GM12878 (cell line): Measurements from ENCODE around the gene GRIA4. TPM values are rescaled to one million over a fixed set of nuclear protein-coding genes. Genes with fewer than 3 reads are reported as not detected.

ENCODE experiments used
- CREB1 ChIP-seq: IDR thresholded peaks from 2 replicates; pipeline ENCODE4 v1.6.1; 2012; ENCODE audit warnings: low read depth, mild to moderate bottlenecking, inconsistent platforms
- DPF2 ChIP-seq: fragments of 450-650 bp; IDR thresholded peaks from 2 replicates; pipeline ENCODE4 v1.6.1; 2017; ENCODE audit warnings: mild to moderate bottlenecking
- EED ChIP-seq: sonication (generic); IDR thresholded peaks from 2 replicates; pipeline ENCODE4 v1.6.1; 2016; ENCODE audit warnings: antibody characterized with exemption, low read depth
- FOXK2 ChIP-seq: fragments of 450-650 bp; IDR thresholded peaks from 2 replicates; pipeline ENCODE4 v1.6.1; 2017; ENCODE audit warnings: mild to moderate bottlenecking, moderate library complexity
- GATAD2B ChIP-seq: fragments of 450-650 bp; conservative IDR thresholded peaks from 2 replicates; pipeline ENCODE4 v1.6.1; 2017; ENCODE audit warnings: low read depth, mild to moderate bottlenecking, moderate library complexity
- MTA2 ChIP-seq: fragments of 450-650 bp; IDR thresholded peaks from 2 replicates; pipeline ENCODE4 v1.6.1; 2016; ENCODE audit warnings: low read depth, mild to moderate bottlenecking, moderate library complexity
- NBN ChIP-seq: fragments of 450-650 bp; IDR thresholded peaks from 2 replicates; pipeline ENCODE4 v1.6.1; 2016
- NFXL1 ChIP-seq: fragments of 450-650 bp; IDR thresholded peaks from 2 replicates; pipeline ENCODE4 v1.6.1; 2017; ENCODE audit warnings: antibody characterized with exemption, mild to moderate bottlenecking, borderline replicate concordance
- NFYB ChIP-seq: IDR thresholded peaks from 2 replicates; pipeline ENCODE4 v1.6.1; 2011; ENCODE audit warnings: low read depth, mild to moderate bottlenecking, low read length, improper control_type of control experiment, moderate library complexity; ENCODE audit not compliant: insufficient read depth
- POLR2AphosphoS2 ChIP-seq: IDR thresholded peaks from 2 replicates; pipeline ENCODE4 v1.6.1; 2011; ENCODE audit warnings: low read depth, mild to moderate bottlenecking, low read length, improper control_type of control experiment, moderate library complexity
- RB1 ChIP-seq: fragments of 450-650 bp; formaldehyde crosslinking; IDR thresholded peaks from 2 replicates; pipeline ENCODE4 v1.6.1; 2017; ENCODE audit warnings: mild to moderate bottlenecking, borderline replicate concordance
- SUZ12 ChIP-seq: fragments of 200-600 bp; sonication (generic); IDR thresholded peaks from one replicate; pipeline ENCODE4 v1.6.1; 2018; ENCODE audit warnings: antibody characterized with exemption, mild to moderate bottlenecking; ENCODE audit not compliant: unreplicated experiment
- TCF3 ChIP-seq: IDR thresholded peaks from 2 replicates; pipeline ENCODE4 v1.6.1; 2012; ENCODE audit warnings: low read depth, mild to moderate bottlenecking, low read length, borderline replicate concordance; ENCODE audit not compliant: insufficient read depth
- YY1 ChIP-seq: IDR thresholded peaks from 2 replicates; pipeline ENCODE4 v1.6.1; 2011; ENCODE audit warnings: low read depth, mild to moderate bottlenecking, low read length
- ZBED1 ChIP-seq: IDR thresholded peaks from 2 replicates; pipeline ENCODE4 v1.6.1; 2016; ENCODE audit warnings: borderline replicate concordance
- ZNF274 ChIP-seq: IDR thresholded peaks from one replicate; pipeline ENCODE4 v1.8.0; 2011; ENCODE audit not compliant: insufficient read length, insufficient read depth
- polyA plus RNA-seq, 11 experiments: library from polyadenylated mRNA; depleted of rRNA in 4 of 11; unstranded in 6 of 11; stranded (reverse) in 5 of 11; fragments of >200 nt; fragmentation: Nextera tagmentation in 4 of 11; fragmentation: Illumina TruSeq in 1 of 11; extraction: Ambion mirVana in 4 of 11; extraction: Trizol in 1 of 11; gene quantifications; 1 replicate in 1 of 11; 2 replicates in 10 of 11; pipeline versions ENCODE4 v1.2.1 to v1.2.3, GENCODE V29; 2011 to 2016; ENCODE audit warnings: inconsistent platforms in 2 of 11, missing spikeins in 2 of 11, low read depth in 1 of 11
- total RNA-seq, 4 experiments: library from RNA; depleted of rRNA in 3 of 4; stranded (reverse); fragments of >200 nt in 3 of 4; fragmentation: Illumina TruSeq in 1 of 4; extraction: Trizol in 1 of 4; gene quantifications; 2 replicates each; pipeline versions ENCODE4 v1.2.1 to v1.2.3, GENCODE V29; 2013 to 2021
- TF ChIP-seq, protein P1 (sequence below): fragments of 450-650 bp; IDR thresholded peaks from 2 replicates; pipeline ENCODE4 v1.6.1; 2017; ENCODE audit warnings: borderline replicate concordance
- TF ChIP-seq, protein P2 (sequence below): fragments of 450-650 bp; IDR thresholded peaks from 2 replicates; pipeline ENCODE4 v1.6.1; 2014; ENCODE audit warnings: mild to moderate bottlenecking
- TF ChIP-seq, protein P3 (sequence below): fragments of 450-650 bp; formaldehyde crosslinking; IDR thresholded peaks from 2 replicates; pipeline ENCODE4 v1.5.0; 2022; ENCODE audit warnings: mild to moderate bottlenecking, missing genetic modification characterization
- TF ChIP-seq, protein P4 (sequence below): IDR thresholded peaks from 2 replicates; pipeline ENCODE4 v1.6.1; 2011; ENCODE audit warnings: borderline replicate concordance, low read depth, mild to moderate bottlenecking, moderate library complexity, low read length; ENCODE audit not compliant: insufficient read depth, poor library complexity, severe bottlenecking

Gene GRIA4
- total and polyA plus RNA-seq, 10 of the 15 experiments (the other 5 are each of a cell fraction or from before 2014, with no cell fraction given) = 0.04 TPM; not detected in 9

DNA sequence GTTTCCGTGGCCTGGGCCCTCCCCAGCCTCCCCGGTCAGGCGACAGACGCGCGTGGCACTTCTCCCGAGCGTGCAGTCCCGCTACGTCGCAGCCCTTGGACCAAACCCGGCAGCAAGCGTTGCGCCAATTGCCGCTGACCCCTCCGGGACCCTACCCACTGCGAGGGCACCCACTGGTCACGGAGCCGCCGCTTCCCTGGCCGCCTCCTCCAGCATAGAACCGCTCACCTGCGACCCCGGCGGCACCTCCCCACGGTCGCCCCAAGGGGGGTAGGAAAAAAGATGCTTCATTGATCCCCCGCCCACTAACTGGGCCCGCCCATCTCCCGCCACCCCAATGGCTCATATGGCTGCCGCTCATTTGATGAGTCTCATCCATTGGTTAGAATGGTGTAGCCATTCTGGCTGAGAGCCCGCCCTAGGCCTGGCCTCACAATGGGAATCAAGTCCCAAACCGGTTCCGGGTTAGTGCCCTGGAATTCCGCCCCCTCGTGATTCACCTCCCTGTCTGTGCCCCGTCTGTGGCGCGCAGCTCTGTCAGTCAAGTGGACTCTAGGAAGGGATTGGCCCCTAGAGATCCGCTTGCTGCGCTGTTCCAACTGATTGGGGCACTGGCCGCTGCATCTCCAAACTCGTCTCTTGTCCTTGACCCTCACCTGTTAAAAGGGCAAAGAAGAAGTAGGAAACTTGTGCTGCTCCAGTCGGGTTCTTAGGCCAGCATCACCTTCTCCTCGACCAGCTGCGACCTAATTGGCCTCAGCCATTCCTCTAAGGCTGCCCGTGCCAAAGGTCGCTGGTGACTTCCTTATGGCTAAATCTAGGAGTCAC, 412.3 kb downstream of the GRIA4 start, which contains the start of gene MSANTD4 (continued):
- TF ChIP-seq, protein P1, sequence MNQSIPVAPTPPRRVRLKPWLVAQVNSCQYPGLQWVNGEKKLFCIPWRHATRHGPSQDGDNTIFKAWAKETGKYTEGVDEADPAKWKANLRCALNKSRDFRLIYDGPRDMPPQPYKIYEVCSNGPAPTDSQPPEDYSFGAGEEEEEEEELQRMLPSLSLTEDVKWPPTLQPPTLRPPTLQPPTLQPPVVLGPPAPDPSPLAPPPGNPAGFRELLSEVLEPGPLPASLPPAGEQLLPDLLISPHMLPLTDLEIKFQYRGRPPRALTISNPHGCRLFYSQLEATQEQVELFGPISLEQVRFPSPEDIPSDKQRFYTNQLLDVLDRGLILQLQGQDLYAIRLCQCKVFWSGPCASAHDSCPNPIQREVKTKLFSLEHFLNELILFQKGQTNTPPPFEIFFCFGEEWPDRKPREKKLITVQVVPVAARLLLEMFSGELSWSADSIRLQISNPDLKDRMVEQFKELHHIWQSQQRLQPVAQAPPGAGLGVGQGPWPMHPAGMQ = no peak
- TF ChIP-seq RB1 (peak; percentile 60; the same call in 1 of the 2 replicates), POLR2AphosphoS2 (no peak), FOXK2 (no peak), CREB1 (peak; percentile 92), MTA2 (peak; percentile 90), EED (no peak), SUZ12 (no peak), NFYB (peak; percentile 96), DPF2 (peak; percentile 99), ZNF274 (no peak), NBN (0 out of 2 replicates have a peak, but pooled peaks have one; percentile 11), NFXL1 (no peak), ZBED1 (no peak), YY1 (peak; percentile 54; the same call in 1 of the 2 replicates), GATAD2B (peak; percentile 58; the same call in 1 of the 2 replicates), TCF3 (0 out of 2 replicates have a peak, but pooled peaks have one; percentile 7)
- TF ChIP-seq, protein P2, sequence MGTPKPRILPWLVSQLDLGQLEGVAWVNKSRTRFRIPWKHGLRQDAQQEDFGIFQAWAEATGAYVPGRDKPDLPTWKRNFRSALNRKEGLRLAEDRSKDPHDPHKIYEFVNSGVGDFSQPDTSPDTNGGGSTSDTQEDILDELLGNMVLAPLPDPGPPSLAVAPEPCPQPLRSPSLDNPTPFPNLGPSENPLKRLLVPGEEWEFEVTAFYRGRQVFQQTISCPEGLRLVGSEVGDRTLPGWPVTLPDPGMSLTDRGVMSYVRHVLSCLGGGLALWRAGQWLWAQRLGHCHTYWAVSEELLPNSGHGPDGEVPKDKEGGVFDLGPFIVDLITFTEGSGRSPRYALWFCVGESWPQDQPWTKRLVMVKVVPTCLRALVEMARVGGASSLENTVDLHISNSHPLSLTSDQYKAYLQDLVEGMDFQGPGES = peak; percentile 95
- TF ChIP-seq, protein P3, sequence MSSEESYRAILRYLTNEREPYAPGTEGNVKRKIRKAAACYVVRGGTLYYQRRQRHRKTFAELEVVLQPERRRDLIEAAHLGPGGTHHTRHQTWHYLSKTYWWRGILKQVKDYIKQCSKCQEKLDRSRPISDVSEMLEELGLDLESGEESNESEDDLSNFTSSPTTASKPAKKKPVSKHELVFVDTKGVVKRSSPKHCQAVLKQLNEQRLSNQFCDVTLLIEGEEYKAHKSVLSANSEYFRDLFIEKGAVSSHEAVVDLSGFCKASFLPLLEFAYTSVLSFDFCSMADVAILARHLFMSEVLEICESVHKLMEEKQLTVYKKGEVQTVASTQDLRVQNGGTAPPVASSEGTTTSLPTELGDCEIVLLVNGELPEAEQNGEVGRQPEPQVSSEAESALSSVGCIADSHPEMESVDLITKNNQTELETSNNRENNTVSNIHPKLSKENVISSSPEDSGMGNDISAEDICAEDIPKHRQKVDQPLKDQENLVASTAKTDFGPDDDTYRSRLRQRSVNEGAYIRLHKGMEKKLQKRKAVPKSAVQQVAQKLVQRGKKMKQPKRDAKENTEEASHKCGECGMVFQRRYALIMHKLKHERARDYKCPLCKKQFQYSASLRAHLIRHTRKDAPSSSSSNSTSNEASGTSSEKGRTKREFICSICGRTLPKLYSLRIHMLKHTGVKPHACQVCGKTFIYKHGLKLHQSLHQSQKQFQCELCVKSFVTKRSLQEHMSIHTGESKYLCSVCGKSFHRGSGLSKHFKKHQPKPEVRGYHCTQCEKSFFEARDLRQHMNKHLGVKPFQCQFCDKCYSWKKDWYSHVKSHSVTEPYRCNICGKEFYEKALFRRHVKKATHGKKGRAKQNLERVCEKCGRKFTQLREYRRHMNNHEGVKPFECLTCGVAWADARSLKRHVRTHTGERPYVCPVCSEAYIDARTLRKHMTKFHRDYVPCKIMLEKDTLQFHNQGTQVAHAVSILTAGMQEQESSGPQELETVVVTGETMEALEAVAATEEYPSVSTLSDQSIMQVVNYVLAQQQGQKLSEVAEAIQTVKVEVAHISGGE (CRISPR knock-in tag) = no peak
- TF ChIP-seq, protein P4, sequence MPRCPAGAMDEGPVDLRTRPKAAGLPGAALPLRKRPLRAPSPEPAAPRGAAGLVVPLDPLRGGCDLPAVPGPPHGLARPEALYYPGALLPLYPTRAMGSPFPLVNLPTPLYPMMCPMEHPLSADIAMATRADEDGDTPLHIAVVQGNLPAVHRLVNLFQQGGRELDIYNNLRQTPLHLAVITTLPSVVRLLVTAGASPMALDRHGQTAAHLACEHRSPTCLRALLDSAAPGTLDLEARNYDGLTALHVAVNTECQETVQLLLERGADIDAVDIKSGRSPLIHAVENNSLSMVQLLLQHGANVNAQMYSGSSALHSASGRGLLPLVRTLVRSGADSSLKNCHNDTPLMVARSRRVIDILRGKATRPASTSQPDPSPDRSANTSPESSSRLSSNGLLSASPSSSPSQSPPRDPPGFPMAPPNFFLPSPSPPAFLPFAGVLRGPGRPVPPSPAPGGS = no peak
